Activated naive CD8-positive, alpha-beta T cell treated with anti-CD3 and anti-CD28 coated beads, Interleukin-2, amount 10 ng/mL, durations not matched to agents 7 days and 5 days (primary cell): ENCODE measurements around the gene RAB15. TPM values are rescaled to one million over a fixed set of nuclear protein-coding genes. Genes with fewer than 3 reads are reported as not detected.

ENCODE experiments used
- ATAC-seq: fragments of 150-1000 bp; cut with Tn5 transposase; one replicate; pipeline ENCODE4 v1.10.0; 2021; ENCODE audit warnings: low read depth, moderate library complexity
- POLR2A ChIA-PET: fragments of 350-600 bp; sonication (Branson Sonifier 250); formaldehyde crosslinking; loops from one replicate; lab custom pipeline; 2021; ENCODE audit warnings: antibody characterized with exemption; lab: Charles Lee
- DNase-seq: peaks from one replicate; pipeline ENCODE4 v3.0.0; 2021
- H3K27ac Mint-ChIP-seq: one replicate; pipeline ENCODE4 v1.8.0; 2022; ENCODE audit warnings: mild to moderate bottlenecking, mixed read lengths
- H3K27me3 Mint-ChIP-seq: one replicate; pipeline ENCODE4 v1.8.0; 2022; ENCODE audit warnings: mild to moderate bottlenecking, moderate library complexity, mixed read lengths
- H3K36me3 Mint-ChIP-seq: one replicate; pipeline ENCODE4 v1.8.0; 2021; ENCODE audit warnings: mild to moderate bottlenecking, mixed read lengths
- H3K4me1 Mint-ChIP-seq: one replicate; pipeline ENCODE4 v1.8.0; 2021; ENCODE audit warnings: mixed read lengths
- H3K4me3 Mint-ChIP-seq: one replicate; pipeline ENCODE4 v1.8.0; 2022; ENCODE audit warnings: mild to moderate bottlenecking, moderate library complexity, mixed read lengths
- H3K9me3 Mint-ChIP-seq: one replicate; pipeline ENCODE4 v1.8.0; 2021; ENCODE audit warnings: mixed read lengths
- total RNA-seq, 2 experiments: library from RNA; stranded (reverse); gene quantifications; one replicate each; pipeline ENCODE4 v1.2.3, GENCODE V29; 2021

Gene RAB15
- total RNA-seq, 2 experiments from 2014 or later, result 2.7 to 3.5 TPM

DNA sequence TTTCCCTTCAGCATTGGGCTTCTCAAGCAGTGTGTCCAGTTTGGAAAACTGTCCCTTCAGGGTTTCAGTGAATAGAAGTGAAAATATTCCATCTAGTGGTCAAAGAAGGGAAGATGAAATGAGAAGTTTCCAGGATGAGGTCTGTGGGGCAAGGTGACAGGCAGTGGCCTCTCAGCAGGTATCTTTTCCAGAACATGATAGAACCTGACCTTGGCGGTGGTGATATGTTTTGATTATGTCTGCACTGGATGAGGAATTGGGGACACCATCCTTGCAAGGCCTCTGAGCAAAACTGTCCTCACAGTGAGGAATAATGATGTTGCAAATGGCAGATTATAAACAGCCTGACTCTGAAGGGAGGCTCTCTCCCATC, 34.3 kb downstream of the RAB15 start:
- no peaks in the 10 kb centered on the region for H3K9me3 Mint-ChIP-seq
- POLR2A ChIA-PET, result no interaction called here
- H3K27ac Mint-ChIP-seq, result peak overlapping the region; percentile 17
- ATAC-seq (no peak), DNase-seq (no peak)
- no peak overlapping the region for H3K4me3 Mint-ChIP-seq
- H3K36me3 Mint-ChIP-seq, result peaks cover 36% of the 10 kb centered on the region
- H3K27me3 Mint-ChIP-seq, result no peaks in the 10 kb centered on the region
- peaks cover 27% of the 10 kb centered on the region for H3K4me1 Mint-ChIP-seq

GRCh38 chr14:64937171-64937820, 34.8 kb downstream of the RAB15 start:
- no peaks in the 10 kb centered on the region for H3K9me3 Mint-ChIP-seq
- POLR2A ChIA-PET, result interaction anchor here (0.7 kb wide), 1 partner anchor 22 kb away, joined by 3 read pairs; no protein-coding TSS in a partner anchor
- ATAC-seq (no peak), DNase-seq (no peak)
- no peak overlapping the region for H3K27ac Mint-ChIP-seq
- no peak overlapping the region for H3K4me3 Mint-ChIP-seq
- H3K36me3 Mint-ChIP-seq, result peaks cover 40% of the 10 kb centered on the region
- H3K27me3 Mint-ChIP-seq, result no peaks in the 10 kb centered on the region
- H3K4me1 Mint-ChIP-seq, result peaks cover 24% of the 10 kb centered on the region

DNA sequence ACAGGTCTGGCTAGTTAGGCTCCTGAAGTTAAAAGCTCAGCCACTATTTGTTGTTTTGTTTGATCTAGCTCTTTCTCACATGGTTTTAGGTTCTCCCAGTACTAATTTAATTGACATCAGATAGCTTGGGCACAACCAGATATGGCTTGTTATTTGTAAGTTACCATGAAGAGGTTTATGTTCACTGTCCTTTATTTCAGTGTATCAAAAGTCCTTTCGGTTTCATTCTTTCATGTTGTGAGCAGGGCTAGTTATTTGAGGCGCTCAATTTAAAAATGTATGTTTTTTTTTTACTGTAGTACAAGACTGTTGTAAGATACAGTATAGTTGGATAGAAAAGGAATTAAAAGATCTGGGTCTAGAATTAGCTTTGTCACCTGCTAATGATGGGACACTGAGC, 36.6 kb downstream of the RAB15 start:
- Mint-ChIP-seq H3K9me3 (no peaks in the 10 kb centered on the region), H3K36me3 (peaks cover 50% of the 10 kb centered on the region), H3K4me1 (peaks cover 26% of the 10 kb centered on the region), H3K27ac (peak overlapping the region; percentile 19), H3K27me3 (no peaks in the 10 kb centered on the region), H3K4me3 (peak overlapping the region; percentile 36)
- peak; percentile 77 for ATAC-seq
- DNase-seq, result no peak
- POLR2A ChIA-PET, result no interaction called here

- Mint-ChIP-seq H3K9me3 (no peaks in the 10 kb centered on the region), H3K36me3 (peaks cover 51% of the 10 kb centered on the region), H3K27ac (no peak overlapping the region), H3K4me1 (peaks cover 25% of the 10 kb centered on the region), H3K27me3 (no peaks in the 10 kb centered on the region), H3K4me3 (no peak overlapping the region)
- POLR2A ChIA-PET, result no interaction called here
- DNase-seq (no peak), ATAC-seq (no peak)
These were observed 37.7 kb downstream of the RAB15 start for GRCh38 chr14:64934338-64934929.

GRCh38 chr14:64932231-64932630, 39.9 kb downstream of the RAB15 start:
- Mint-ChIP-seq H3K27ac (no peak overlapping the region), H3K36me3 (peaks cover 41% of the 10 kb centered on the region), H3K4me3 (no peak overlapping the region), H3K9me3 (no peaks in the 10 kb centered on the region), H3K4me1 (peaks cover 18% of the 10 kb centered on the region), H3K27me3 (no peaks in the 10 kb centered on the region)
- DNase-seq, result no peak
- POLR2A ChIA-PET, result interaction anchor here (1.3 kb wide), 1 partner anchor 18 kb away, joined by 5 read pairs; the partner anchor contains the start of gene CHURC1
- ATAC-seq, result no peak

GRCh38 chr14:64931123-64931522, 41.0 kb downstream of the RAB15 start:
- DNase-seq, result no peak
- H3K36me3 Mint-ChIP-seq, result peaks cover 46% of the 10 kb centered on the region
- H3K4me1 Mint-ChIP-seq, result peaks cover 21% of the 10 kb centered on the region
- no peak overlapping the region for H3K4me3 Mint-ChIP-seq
- ATAC-seq, result no peak
- POLR2A ChIA-PET, result interaction anchor here (0.6 to 0.7 kb wide), 2 partner anchors 11 to 55 kb away, joined by 3 to 4 read pairs; no protein-coding TSS in a partner anchor
- H3K9me3 Mint-ChIP-seq, result no peaks in the 10 kb centered on the region
- H3K27ac Mint-ChIP-seq, result peak overlapping the region; percentile 30
- no peaks in the 10 kb centered on the region for H3K27me3 Mint-ChIP-seq

- peak overlapping the region; percentile 20 for H3K27ac Mint-ChIP-seq
- POLR2A ChIA-PET, result no interaction called here
These were observed 41.9 kb downstream of the RAB15 start for GRCh38 chr14:64930085-64930843.

GRCh38 chr14:64929014-64929359, 43.1 kb downstream of the RAB15 start:
- POLR2A ChIA-PET, result interaction anchor here (2.4 kb wide), 1 partner anchor 14 kb away, joined by 17 read pairs; the partner anchor contains the start of gene CHURC1
- DNase-seq (no peak), ATAC-seq (peak; percentile 59)
- no peak overlapping the region for H3K4me3 Mint-ChIP-seq
- no peaks in the 10 kb centered on the region for H3K9me3 Mint-ChIP-seq
- no peaks in the 10 kb centered on the region for H3K27me3 Mint-ChIP-seq
- peaks cover 10% of the 10 kb centered on the region for H3K4me1 Mint-ChIP-seq
- H3K36me3 Mint-ChIP-seq, result peaks cover 39% of the 10 kb centered on the region
- no peak overlapping the region for H3K27ac Mint-ChIP-seq

More at GRCh38 chr14:64930085-64930843, 41.9 kb downstream of the RAB15 start:
- ATAC-seq, result no peak
- no peak for DNase-seq
- Mint-ChIP-seq H3K4me3 (no peak overlapping the region), H3K36me3 (peaks cover 42% of the 10 kb centered on the region), H3K4me1 (peaks cover 16% of the 10 kb centered on the region), H3K27me3 (no peaks in the 10 kb centered on the region), H3K9me3 (no peaks in the 10 kb centered on the region)

DNA sequence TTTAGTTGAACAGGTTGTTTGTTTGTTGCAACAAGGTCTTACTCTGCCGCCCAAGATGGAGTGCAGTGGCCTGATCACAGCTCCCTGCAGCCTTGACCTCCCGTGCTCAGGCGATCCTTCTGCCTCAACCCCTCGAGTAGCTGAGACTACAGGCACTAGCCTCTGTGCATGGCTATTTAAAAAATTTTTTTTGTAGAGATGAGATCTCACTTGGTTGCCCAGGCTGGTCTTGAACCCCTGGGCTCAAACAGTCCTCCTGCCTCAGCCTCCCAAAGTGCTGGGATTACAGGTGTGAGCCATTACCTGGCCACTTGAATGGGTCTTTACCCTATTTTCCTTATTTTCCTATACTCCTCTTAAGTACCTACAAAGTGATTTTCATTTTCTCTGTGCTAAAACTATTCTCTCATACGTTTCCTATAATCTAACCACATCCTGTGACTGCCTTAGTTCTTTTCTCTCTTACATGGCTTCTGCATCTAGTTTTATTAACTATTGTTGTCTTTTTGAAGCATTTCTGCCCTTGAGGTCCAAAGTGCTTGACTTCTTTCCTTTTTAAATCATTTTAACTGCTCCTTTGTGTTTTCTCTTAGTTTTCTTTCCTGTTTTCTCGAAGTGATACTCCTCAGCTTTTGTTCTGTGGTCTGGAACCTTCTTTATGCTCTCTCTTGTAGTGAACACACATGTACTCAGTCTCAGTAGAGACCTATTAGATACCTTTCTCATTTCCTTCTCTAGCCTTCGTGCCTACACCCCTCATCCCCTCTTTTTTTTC, 43.7 kb downstream of the RAB15 start:
- no peaks in the 10 kb centered on the region for H3K27me3 Mint-ChIP-seq
- POLR2A ChIA-PET, result interaction anchor here (1.9 to 2.4 kb wide), 2 partner anchors 10 to 14 kb away, joined by 4 to 17 read pairs; partner anchors contain the start of gene CHURC1
- no peak overlapping the region for H3K4me3 Mint-ChIP-seq
- no peaks in the 10 kb centered on the region for H3K9me3 Mint-ChIP-seq
- peaks cover 11% of the 10 kb centered on the region for H3K4me1 Mint-ChIP-seq
- no peak overlapping the region for H3K27ac Mint-ChIP-seq
- peaks cover 42% of the 10 kb centered on the region for H3K36me3 Mint-ChIP-seq
- no peak for DNase-seq
- ATAC-seq, result peak; percentile 79

- Mint-ChIP-seq H3K4me1 (peaks cover 14% of the 10 kb centered on the region), H3K27me3 (no peaks in the 10 kb centered on the region), H3K36me3 (peaks cover 31% of the 10 kb centered on the region), H3K4me3 (no peak overlapping the region), H3K9me3 (no peaks in the 10 kb centered on the region), H3K27ac (peak overlapping the region; percentile 21)
- POLR2A ChIA-PET, result interaction anchor here (0.9 to 2.4 kb wide), 4 partner anchors 12 to 16 kb away, joined by 3 to 17 read pairs (median 4); partner anchors contain the start of gene CHURC1
- DNase-seq (no peak), ATAC-seq (no peak)
These were observed 45.1 kb downstream of the RAB15 start for GRCh38 chr14:64927031-64927430.

- no peaks in the 10 kb centered on the region for H3K27me3 Mint-ChIP-seq
- DNase-seq (no peak), ATAC-seq (no peak)
- peak overlapping the region; percentile 21 for H3K27ac Mint-ChIP-seq
- H3K9me3 Mint-ChIP-seq, result no peaks in the 10 kb centered on the region
- peak overlapping the region; percentile 0 for H3K4me3 Mint-ChIP-seq
- POLR2A ChIA-PET, result interaction anchor here (1.5 to 1.9 kb wide), 2 partner anchors 12 to 14 kb away, joined by 3 to 4 read pairs; no protein-coding TSS in a partner anchor
- peaks cover 34% of the 10 kb centered on the region for H3K36me3 Mint-ChIP-seq
- H3K4me1 Mint-ChIP-seq, result peaks cover 14% of the 10 kb centered on the region
These were observed 45.6 kb downstream of the RAB15 start for GRCh38 chr14:64926398-64926995.

DNA sequence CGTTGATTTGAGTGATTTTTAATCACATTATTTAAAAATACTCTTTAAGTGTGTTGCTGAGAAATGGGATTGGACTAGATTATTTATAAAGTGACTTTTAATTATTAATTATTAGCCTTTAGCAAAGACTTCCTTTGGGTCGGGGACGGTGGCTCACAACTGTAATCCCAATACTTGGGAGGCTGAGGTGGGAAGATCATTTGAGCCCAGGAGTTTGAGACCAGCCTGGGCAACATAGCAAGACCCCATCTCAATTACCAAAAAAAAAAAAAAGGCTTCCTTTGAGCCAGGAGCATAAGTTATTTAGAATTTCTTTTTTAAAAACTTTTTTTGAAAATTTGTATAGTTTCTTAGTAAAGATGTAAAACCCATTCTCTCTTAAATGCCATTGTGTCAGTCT, 49.1 kb downstream of the RAB15 start:
- ATAC-seq, result no peak
- Mint-ChIP-seq H3K27me3 (no peaks in the 10 kb centered on the region), H3K4me3 (no peak overlapping the region), H3K9me3 (no peaks in the 10 kb centered on the region), H3K4me1 (peaks cover 11% of the 10 kb centered on the region), H3K36me3 (peaks cover 34% of the 10 kb centered on the region), H3K27ac (no peak overlapping the region)
- DNase-seq, result no peak
- POLR2A ChIA-PET, result no interaction called here
